ENCODE results near the gene KAZALD1.

The KAZALD1 gene

DNA sequence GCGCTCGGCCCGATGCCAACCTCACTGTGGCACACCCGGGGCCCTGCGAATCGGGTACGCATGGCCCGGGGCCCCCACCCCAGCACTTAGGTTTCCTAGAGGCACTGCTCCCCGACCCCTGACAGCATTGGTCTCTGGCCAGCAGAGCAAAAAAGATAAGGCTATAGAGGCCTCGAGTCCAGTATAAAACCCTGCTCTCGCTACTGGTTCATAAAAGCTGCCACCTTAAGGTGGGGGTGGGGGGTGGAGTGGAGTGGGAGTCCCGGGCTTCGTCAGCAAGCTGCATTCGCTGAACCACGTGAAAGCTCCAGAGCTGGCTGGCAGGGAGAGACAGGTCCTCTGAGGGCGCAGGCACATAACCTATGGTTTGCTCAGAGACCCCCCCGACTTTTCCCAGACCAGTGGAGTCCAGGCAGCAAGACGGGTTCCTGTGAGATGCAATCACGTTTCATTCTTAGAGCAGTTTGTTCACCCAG is 1.3 kb downstream of the KAZALD1 start:
- DNase-seq: peak in 1 of 2 experiments; percentile 82
- no peak for TF ChIP-seq GATA1 (IDR thresholded peaks at IDR 0.05; ENCODE audit: low read depth, low read length)
- no peak for TF ChIP-seq POLR2A (IDR thresholded peaks at IDR 0.05; ENCODE audit: low read length)

DNA sequence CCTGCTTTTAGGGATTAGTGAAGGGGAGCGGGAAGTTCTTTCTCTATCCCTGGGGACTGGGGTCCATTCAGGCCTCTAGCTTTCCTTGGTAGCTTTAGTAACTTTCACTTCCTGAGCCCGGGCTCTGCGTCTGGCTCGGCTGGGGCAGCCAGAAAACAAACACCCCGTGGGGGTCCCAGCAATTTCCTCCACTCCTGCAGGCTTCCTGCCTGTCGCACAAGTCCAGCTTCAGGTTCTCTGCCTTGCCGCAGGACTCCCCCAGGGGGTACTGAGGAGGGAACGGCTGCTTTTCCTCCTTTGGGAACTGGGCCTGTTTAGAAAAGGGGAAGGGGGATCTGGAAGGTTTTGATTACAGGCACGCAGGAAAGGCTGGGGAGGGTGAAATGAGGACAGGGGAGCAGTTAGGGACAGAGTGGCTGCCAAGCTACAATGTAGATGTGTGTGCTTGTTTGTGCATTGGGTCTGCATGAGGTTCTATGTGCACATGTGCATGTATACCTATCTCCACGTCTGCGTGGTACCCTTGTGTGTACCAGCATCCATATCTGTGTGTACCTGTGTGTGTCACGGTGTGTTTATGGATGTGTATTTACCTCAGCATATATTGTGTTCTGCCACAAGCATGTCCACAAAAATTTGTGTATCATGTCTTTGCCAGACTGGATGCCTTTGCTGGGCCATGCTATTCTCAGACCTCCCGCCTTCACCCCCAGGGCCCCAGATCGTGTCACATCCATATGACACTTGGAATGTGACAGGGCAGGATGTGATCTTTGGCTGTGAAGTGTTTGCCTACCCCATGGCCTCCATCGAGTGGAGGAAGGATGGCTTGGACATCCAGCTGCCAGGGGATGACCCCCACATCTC is 2.0 kb downstream of the KAZALD1 start:
- TF ChIP-seq GATA1 (IDR thresholded peaks at IDR 0.05; ENCODE audit: low read depth, low read length): no peak
- TF ChIP-seq POLR2A (IDR thresholded peaks at IDR 0.05; ENCODE audit: low read length): no peak
- peak; percentile 21 to 35 for DNase-seq

DNA sequence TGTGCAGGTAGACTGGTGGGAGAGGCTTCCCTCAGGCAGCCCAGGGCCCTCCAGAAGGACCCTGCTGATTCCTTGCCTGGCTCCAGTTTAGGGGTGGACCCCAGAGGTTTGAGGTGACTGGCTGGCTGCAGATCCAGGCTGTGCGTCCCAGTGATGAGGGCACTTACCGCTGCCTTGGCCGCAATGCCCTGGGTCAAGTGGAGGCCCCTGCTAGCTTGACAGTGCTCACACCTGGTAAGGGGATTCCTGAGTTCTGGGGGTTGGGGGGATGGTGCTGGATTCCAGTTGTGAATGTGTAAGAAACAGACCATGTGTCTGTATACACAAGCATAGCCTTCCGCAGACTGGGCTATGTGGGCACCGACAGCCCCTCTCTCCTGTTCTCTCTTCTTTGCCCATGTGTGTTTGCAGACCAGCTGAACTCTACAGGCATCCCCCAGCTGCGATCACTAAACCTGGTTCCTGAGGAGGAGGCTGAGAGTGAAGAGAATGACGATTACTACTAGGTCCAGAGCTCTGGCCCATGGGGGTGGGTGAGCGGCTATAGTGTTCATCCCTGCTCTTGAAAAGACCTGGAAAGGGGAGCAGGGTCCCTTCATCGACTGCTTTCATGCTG is 2.7 kb downstream of the KAZALD1 start:
- TF ChIP-seq POLR2A (IDR thresholded peaks at IDR 0.05; ENCODE audit: low read length) (no peak), GATA1 (IDR thresholded peaks at IDR 0.05; ENCODE audit: low read depth, low read length) (no peak)

DNA sequence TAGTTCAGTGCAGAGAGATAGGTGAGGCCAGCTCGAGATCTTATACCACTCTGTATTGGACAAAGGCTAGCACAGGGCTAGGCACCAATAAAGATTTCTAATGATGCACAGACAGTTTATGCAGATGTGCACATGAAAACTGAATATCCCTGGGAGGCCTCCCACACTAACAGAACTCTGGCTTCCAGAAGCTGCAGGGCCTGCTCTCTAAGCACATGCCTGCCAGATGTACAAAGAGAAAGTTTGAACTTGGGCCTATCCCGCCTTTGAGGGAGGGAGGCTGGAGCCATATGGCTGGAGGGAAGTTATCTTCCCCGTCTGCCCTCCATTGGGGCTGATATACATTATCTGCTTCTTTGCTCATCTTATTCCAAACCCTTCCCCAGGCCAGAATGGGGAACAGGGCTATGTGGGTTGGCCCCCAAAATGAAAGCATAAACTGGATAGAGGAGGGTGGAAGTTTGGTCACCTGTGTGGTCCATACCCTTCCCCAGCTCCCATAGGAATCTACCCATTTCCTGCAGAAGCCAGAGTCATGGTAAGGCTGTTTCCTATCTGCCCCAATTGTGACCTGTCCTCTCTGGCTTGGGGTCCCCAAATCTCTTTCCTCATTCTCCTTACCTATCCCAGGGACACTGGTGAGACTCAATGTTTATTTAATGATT is 3.8 kb downstream of the KAZALD1 start:
- TF ChIP-seq POLR2A (IDR thresholded peaks at IDR 0.05; ENCODE audit: low read length): no peak
- TF ChIP-seq GATA1 (IDR thresholded peaks at IDR 0.05; ENCODE audit: low read depth, low read length): no peak
- peak; percentile 48 to 64 for DNase-seq

More for the DNA sequence above, 2.7 kb downstream of the KAZALD1 start:
- DNase-seq: no peak

DNA sequence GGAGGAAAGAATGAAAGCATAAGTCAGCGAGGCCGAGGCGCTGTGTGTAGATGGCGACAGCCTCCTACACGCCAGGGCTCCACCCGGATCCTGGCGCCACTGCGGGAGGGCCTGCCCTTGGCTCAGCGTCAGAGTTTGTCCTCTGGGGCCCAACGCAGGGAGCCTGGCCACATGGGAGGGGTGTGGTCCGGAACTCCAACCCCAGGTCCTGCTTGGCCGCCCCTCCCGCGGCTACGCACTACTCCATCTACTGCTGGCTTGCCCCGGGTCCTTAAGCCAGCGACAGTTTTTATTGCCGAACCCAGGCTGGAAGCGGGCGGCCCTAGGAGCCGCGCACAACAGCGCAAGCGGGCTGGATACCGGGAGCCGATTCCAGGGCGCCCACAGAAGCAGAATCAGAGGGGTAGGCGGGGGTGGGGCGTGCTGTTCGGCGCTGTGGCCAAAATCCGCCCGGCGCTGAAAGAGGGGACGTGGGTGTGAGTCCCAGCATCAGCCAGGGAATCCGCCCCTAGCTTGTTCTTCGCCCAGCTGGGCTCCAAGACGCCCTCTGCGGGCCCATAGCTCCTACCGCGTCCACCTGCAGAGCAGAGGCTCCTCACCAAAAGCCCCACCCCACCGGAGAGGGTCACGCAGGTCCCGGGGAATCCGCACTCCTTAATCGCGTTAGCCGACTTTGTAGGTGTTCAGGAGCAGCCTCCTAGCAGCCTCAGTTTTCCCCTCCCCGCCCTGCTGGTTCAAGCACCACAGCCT is 4.5 kb downstream of the KAZALD1 start:
- peak; percentile 62 for TF ChIP-seq POLR2A (IDR thresholded peaks at IDR 0.05; ENCODE audit: low read length)
- TF ChIP-seq GATA1 (IDR thresholded peaks at IDR 0.05; ENCODE audit: low read depth, low read length): no peak
- peak; percentile 89 for DNase-seq

DNA sequence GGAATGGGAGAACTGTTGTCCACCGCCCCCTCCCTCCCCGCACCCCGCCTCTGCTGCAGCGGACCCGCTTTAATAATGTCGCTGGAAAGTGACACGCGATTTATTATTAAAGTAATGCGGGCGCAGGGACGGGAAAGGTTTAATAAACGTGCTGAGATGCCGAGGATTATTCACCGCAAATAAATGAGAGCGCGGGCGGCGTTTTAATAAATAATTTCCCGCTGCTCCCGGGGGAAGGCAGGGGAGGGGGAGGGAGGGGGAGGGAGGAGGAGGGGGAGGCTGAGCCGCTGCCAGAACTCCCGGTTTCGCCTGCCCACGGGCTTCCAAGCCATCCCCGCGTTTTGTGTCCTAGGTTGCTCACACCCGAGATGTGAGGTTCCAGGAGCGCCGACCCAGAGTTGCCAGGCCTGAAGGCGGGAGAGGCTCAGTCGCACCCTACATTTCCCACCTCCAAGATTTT is 5.1 kb downstream of the KAZALD1 start:
- DNase-seq: no peak
- no peak for TF ChIP-seq GATA1 (IDR thresholded peaks at IDR 0.05; ENCODE audit: low read depth, low read length)
- TF ChIP-seq POLR2A (IDR thresholded peaks at IDR 0.05; ENCODE audit: low read length): no peak

DNA sequence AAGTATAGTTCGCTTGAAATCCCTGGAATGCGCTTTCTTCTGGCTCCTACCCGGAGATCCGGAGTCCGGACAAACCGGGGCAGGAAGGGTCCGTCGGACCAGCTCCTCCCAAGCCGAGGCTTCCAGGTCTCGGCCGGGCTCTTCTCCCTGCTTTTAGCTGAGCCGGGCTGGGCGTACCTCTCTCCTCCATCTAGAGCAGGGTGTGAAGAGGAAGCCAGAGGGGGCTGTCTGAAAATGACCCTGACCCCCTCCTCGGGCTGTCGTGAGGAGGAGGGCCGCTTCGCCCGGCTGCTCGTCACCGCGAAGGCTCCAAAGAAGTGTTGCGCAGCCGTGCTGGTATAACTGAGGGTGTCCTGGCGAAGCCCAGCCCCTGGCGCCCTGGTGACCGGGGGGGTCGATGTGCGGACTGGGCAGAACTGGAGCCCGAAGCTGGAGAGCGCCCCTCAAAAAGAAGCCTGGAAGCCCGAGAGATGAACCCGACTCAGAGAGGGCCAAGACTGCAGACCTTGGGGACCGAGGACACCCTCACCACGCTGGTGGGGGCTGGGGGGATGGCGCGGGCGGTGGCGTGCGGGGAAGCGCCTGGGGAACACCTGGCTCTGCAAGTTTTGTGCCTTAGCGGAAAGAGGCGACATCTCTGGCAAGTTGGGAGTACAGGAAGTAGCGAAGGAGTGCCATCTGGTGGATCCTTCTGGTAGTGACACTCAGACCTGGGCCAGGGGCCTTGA is 5.7 kb downstream of the KAZALD1 start:
- peak; percentile 84 to 90 for DNase-seq
- no peak for TF ChIP-seq GATA1 (IDR thresholded peaks at IDR 0.05; ENCODE audit: low read depth, low read length)
- TF ChIP-seq POLR2A (IDR thresholded peaks at IDR 0.05; ENCODE audit: low read length): no peak

DNA sequence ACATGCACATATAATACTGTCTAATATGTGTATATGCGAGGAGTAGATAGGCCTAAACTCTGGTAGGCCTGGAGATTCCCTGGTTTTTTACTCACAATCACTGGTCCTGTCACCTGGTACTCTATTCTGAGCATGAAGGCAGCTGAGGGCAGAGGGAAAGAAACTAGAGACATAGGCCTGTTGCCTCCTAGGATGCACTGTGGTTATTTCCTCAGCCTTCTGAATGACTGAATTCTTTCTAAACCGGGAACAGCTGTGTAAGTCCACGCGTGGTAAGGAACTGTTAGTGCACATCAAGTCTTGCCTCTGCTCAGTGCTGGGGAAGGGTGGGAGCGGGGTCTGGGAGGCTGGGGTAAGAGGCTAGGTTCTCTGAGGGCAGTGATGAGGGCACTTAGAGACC is 7.7 kb downstream of the KAZALD1 start:
- no peak for DNase-seq
- no peak for TF ChIP-seq POLR2A (IDR thresholded peaks at IDR 0.05; ENCODE audit: low read length)
- TF ChIP-seq GATA1 (IDR thresholded peaks at IDR 0.05; ENCODE audit: low read depth, low read length): no peak

DNA sequence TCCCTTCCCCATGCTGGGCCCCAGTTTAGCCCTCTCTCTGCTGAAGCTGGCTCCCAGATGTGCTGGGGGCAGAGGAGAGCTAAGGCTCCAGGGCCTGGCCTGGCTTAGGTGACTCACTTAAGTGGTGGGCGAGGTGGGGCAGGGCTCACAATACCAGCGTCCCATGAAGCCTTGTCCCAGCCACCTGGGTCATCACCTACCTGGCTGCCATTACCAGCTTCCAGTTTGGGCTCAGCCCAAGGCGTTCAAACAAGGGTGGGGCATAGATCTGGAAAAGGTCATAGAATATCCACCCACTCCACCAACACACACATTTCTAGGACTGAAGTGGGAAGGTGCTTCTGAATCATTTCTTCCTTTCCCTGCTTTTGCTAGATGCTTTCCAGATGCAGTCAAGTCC is 8.3 kb downstream of the KAZALD1 start:
- TF ChIP-seq GATA1 (IDR thresholded peaks at IDR 0.05; ENCODE audit: low read depth, low read length): no peak
- DNase-seq: no peak

DNA sequence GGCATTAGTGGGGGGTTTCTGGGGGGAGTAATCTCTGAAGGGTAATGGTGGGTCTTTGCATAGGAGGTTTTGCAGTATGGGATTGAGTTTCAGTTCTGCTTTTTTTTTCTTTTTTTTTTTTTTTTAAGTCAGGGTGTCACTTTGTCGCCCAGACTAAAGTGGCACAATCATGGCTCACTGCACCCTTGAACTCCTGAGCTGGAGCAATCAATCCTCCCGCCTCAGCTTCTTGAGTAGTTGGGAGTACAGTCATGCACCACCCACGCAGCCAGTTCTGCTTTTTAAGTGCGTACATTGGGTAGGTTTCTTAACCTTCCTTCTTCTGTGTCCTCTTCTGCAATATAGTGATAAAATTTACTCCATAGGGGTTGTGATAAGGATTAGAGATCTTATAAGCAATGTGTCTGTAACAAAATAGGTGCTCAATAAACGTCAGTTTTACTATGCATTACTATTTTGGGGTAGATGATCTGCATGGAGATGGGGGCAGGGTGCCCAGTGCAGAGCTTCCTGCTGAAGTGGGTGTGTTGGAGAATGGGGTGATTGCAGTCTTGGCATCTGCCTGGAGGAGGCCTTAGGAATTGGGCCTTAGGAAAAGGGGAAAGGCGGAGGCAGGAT is 9.6 kb downstream of the KAZALD1 start:
- peak in 1 of 2 experiments; percentile 21 for DNase-seq
- TF ChIP-seq GATA1 (IDR thresholded peaks at IDR 0.05; ENCODE audit: low read depth, low read length): no peak
- no peak for TF ChIP-seq POLR2A (IDR thresholded peaks at IDR 0.05; ENCODE audit: low read length)

DNA sequence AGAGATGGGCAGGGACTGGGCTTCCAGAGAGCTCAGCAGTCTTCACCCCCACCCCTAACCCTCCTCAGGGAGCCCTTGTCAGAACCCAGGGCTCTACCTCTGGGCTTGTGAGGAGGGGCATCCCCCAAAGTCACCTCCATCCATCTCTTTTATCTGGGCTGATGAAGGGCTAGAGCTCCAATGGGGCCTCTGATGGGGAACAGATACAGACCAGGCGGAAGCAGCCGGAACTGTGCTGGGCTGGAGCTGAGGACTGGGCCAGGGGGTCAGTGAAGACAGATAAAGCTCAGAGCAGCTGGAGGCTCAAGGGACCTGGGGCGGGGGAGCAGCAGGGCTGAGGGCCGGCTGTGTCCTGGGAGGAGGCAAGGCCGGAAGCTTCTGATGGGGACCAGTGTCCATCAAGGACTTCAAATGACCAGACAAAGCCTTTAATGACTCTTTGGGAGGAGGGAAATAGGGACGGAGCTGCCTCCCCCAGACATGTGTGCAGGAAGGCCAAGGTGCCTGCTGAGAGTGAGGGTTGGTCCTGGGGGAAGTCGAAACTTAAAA is 10.2 kb downstream of the KAZALD1 start:
- no peak for DNase-seq
- no peak for TF ChIP-seq GATA1 (IDR thresholded peaks at IDR 0.05; ENCODE audit: low read depth, low read length)
- no peak for TF ChIP-seq POLR2A (IDR thresholded peaks at IDR 0.05; ENCODE audit: low read length)

DNA sequence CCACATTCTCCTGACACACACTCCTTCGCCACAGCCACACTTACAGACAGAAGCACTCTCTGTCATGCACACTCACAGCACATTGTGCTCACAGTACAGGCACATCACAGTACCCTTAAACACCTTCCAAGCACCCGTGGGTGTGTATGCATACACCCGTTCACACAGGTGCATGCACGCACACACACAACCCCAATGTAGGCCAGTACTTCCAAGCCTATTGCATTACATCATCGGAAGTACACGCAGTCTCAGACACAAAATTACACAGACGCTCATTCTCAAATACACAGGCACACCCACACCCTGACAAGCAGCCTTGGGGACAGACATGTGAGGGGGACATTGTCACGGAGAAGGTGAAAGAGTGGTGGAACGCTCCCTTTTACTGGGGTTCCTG is 11.1 kb downstream of the KAZALD1 start:
- no peak for TF ChIP-seq GATA1 (IDR thresholded peaks at IDR 0.05; ENCODE audit: low read depth, low read length)
- TF ChIP-seq POLR2A (IDR thresholded peaks at IDR 0.05; ENCODE audit: low read length): no peak

More for the DNA sequence above, 11.1 kb downstream of the KAZALD1 start:
- no peak for DNase-seq

All from erythroblast (primary cell).